Adipose tissue (tissue), 3 donors: ENCODE measurements around the gene SIL1. TPM values are rescaled to one million over a fixed set of nuclear protein-coding genes. Genes with fewer than 3 reads are reported as not detected.
"Not testable (repeated sequence)": the region's sequence is repeated elsewhere in the genome, so short reads cannot be mapped to it uniquely, and the experiment has no call there.

Source experiments
- H3K27ac ChIP-seq: one replicate; pipeline ENCODE4 v1.5.1; 2013; ENCODE audit warnings: low read depth, low read length
- WGBS, 3 donors: extraction: QIAGEN DNeasy Blood & Tissue Kit; methylation state at CpG; one replicate each; pipeline ENCODE4 v1.1.7; 2013; 5-methylcytosine and 5-hydroxymethylcytosine counted together
- polyA plus RNA-seq, 3 donors: library from polyadenylated mRNA; stranded (reverse); fragments of 200-250 nt; gene quantifications; one replicate each; pipeline ENCODE4 v1.2.3, GENCODE V29; 2013
- donor health status: healthy with polysubstance abuse.
- donor health status: Bipolar disorder and iron deficiency.
- donor health status: healthy.

The SIL1 gene
- polyA plus RNA-seq, 3 donors, result 31.5 to 65.9 (median 47.5) TPM

DNA sequence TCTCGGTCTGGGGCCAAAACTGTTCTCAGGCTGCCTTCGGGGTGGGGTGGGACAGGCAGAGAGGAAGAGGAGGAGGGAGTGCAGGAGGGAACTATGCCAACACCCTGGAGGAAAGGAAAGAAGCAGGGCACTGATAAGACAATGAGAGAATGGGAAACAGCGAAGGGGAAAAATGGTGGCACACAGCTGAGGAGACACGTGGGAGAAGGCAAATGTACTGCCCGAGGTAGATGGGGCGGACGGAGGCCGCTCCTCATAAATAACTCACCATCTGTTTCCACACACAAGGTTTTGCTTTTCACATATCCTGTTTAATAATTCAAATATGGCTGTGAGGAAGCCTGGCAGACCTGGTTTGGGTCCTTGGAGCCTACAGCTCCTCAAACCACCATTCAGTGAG, 174.9 kb downstream of the SIL1 start:
- 65 to 98% (median 74%) methylated on average over 8 of the region's 8 CpGs for WGBS, 3 donors
- H3K27ac ChIP-seq, result no peak overlapping the region

DNA sequence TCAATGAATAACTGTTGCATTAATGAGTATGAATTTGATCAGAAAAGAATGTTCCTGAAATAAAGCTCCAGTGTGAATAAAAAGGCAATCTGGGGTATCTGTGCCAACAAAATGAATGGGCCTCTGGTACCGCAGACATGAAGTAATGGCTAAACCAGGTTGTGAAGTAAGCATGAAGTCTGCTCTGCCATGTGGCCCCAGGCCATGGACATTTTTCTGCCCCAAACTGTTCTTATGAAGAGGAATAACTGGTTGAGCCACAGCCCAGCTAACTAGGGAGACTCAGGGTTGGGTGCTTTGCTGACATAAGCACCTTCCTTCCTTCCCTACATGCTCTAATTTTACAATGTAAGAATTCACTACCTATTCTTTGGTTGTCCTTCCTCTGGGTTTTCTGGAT, 175.6 kb downstream of the SIL1 start:
- H3K27ac ChIP-seq, result no peak overlapping the region
- WGBS, 3 donors, result 80 to 95% (median 93%) methylated on average over 1 of the region's 1 CpG

DNA sequence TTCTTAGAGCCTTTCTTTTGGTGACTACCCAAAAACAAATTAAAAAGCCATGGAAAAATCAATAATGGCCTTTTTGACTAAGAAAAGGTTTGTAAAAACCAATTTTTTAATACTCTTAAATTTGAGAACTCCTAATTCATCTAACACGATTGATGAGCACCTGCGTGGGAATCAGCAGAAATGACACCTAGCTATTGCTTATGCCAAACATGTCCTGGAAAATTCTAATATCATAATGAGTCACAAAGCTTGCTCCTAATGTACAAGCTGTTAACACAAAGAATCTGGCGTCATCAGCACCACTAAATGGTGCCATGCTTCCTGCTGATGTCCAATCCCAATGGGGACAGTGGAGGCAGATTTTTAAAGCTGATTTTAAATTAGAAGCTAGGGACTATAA, 176.8 kb downstream of the SIL1 start:
- H3K27ac ChIP-seq, result no peak overlapping the region
- WGBS, 3 donors, result 95 to 99% (median 98%) methylated on average over 3 of the region's 3 CpGs

DNA sequence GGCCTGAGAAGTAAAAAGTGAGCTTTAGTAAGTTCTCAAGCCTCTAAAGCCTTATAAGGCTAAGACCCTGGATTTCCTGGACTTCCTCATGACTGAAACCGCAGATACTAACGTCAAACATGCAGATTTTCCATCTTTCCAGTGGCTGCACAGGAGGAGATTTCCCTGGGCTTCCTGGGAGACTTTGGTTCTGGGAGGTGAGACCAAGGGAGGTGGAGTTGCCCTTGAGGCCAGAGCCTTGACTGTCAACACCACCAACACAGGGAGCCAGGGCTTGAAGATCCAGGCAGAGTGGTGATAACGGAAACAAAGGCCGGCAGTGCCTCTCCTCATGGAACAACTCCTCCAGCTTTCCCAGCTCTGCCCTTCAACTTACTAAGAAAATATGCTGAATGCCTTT, 178.3 kb downstream of the SIL1 start:
- WGBS, 3 donors, result 58 to 93% (median 85%) methylated on average over 4 of the region's 4 CpGs
- H3K27ac ChIP-seq, result no peak overlapping the region

DNA sequence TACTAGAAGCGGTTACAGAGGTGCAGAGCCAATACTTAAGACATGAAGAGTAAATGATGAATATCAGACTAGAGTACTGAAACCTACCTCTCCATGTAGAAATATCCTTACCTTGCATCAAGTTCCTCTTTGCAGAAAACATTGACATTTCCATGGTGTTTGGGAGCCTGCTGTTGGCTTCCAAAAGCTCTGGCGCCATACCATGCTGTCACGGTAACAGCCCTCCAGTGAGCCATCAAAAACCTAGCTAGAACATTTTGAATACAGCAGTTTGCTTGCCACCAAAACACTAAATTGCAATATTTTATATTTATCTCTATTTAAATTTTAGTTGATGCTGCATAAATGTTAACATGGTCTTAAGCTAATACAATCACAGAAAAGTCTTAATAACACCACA, 179.0 kb downstream of the SIL1 start:
- no peak overlapping the region for H3K27ac ChIP-seq
- WGBS, 3 donors, result 94 to 98% (median 98%) methylated on average over 3 of the region's 3 CpGs

DNA sequence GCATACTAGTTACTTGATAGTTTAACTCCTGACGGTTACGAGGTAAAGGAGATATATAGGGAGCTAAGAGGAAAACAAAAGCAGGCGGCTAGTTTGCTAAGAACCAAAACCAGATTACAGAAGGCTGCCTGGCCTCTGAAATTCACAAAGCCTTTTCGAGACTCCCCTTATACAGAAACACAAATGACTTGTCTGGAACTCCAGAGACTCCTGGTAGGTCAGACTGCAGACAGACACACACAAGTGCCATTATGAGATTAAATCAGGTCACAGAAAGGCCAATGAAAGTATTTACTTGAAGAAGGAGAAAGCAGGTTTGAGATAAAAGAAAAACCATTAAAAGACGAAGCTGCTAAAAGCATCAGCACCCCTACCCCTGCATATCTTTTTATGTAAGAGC, 180.5 kb downstream of the SIL1 start:
- 94 to 95% (median 95%) methylated on average over 5 of the region's 5 CpGs for WGBS, 3 donors
- no peak overlapping the region for H3K27ac ChIP-seq

DNA sequence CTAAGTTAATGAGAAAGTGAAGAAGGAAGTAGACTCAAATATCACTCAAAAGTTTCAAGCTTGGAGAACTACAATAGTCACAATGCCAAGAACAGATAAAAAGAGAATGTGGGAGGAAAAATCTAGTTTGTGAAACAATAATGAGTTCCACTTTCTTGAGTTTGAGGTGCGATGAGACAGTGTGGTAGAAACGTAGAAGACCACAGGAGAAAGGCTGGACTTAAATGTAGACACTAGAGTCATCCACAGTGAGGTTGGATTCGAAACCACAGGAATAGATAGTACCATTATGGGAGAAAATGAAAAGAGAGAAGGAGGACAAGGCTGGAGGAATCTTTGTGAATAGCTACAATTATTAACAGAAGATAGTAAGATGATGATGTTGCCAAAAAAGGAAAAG, 182.0 kb downstream of the SIL1 start:
- H3K27ac ChIP-seq, result no peak overlapping the region
- WGBS, 3 donors, result 93 to 99% (median 98%) methylated on average over 3 of the region's 3 CpGs

DNA sequence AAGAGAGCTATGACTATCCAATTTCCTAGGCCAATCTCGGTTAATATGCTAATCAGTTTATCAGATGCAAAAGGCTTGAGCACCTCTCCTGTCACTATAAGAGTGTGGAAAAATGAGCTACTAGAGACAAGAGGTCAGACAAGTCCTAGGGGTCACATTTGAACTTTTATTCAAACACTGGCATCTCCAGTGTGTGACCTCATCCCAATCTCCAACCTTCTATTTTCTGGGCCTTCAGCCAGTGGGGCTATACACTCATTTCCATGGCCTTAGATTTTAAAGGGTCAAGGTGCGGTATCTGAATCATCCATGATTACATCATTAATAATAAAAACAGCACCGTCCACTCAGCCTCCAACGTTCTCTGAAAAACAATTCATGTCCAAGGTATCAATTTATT, 183.4 kb downstream of the SIL1 start:
- 82 to 85% (median 83%) methylated on average over 4 of the region's 4 CpGs for WGBS, 3 donors

DNA sequence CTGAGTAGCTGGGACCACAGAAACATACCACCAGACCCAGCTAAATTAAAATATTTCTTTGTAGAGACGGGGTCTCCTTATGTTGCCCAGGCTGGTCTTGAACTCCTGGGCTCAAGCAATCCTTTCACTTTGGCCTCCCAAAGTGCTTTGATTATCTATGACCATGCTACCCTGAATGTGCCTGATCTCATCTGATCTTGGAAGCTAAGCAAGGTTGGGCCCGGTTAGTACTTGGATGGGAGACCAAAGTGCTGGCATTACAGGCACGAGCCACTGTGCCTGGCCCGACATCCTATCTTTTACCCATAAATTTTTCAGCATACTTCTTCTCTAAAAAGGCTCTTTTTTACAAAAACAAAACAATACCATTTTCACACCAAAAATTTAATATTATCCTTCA, 186.0 kb downstream of the SIL1 start:
- no peak overlapping the region for H3K27ac ChIP-seq
- WGBS, 3 donors, result 95 to 97% (median 97%) methylated on average over 4 of the region's 4 CpGs

More for the DNA sequence above, 183.4 kb downstream of the SIL1 start:
- H3K27ac ChIP-seq, result no peak overlapping the region

DNA sequence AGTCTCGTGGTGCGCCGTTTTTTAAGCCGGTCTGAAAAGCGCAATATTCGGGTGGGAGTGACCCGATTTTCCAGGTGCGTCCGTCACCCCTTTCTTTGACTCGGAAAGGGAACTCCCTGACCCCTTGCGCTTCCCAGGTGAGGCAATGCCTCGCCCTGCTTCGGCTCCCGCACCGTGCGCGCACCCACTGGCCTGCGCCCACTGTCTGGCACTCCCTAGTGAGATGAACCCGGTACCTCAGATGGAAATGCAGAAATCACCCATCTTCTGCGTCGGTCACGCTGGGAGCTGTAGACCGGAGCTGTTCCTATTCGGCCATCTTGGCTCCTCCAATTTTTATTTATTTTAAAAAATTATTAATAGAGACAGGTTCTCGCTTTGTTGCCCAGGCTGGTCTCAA, 187.0 kb downstream of the SIL1 start:
- H3K27ac ChIP-seq, result not testable (repeated sequence)
- 66 to 74% (median 73%) methylated on average over 15 to 16 of the region's 25 CpGs for WGBS, 3 donors

DNA sequence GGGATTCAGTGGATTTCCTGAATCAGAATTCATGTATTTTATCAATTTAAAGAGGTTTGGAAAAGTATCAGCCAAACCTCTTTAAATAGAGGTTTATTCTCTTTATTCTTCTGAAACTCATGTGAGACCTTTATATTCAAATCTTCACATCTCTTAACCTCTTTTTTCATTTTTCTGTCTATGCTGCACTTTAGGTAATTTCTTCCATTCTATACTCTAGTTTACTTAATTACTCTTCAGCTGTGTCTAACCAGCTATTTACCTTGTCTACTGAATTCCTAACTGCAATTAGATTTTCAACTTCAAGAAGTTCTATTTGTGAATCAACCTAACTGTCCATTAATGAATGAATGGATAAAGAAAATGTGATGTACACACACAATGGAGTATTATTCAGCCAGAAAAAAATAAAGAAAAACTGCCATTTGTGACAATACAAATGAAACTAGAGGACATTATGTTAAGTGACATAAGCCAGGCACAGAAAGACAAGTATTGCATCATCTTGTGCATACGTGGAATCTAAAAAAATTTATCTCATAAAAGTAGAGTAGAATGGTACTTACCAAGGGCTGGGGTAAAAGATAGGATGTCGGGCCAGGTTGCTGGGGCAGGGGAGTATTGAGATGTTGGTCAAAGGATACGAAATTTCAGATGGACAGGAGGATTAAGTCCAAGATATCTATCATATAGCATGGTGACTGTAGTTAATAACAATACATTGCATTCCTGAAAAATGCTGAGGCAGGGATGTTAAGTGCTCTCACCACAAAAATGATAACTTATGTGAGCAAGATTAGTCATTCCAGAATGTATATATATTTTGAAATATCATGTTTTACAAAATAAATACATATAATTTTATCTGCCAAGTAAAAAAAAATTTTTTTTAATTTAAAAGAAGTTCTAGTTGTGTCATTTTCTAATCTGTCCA, 193.5 kb downstream of the SIL1 start:
- 84 to 93% (median 85%) methylated on average over 3 of the region's 3 CpGs for WGBS, 3 donors
- H3K27ac ChIP-seq, result no peak overlapping the region

DNA sequence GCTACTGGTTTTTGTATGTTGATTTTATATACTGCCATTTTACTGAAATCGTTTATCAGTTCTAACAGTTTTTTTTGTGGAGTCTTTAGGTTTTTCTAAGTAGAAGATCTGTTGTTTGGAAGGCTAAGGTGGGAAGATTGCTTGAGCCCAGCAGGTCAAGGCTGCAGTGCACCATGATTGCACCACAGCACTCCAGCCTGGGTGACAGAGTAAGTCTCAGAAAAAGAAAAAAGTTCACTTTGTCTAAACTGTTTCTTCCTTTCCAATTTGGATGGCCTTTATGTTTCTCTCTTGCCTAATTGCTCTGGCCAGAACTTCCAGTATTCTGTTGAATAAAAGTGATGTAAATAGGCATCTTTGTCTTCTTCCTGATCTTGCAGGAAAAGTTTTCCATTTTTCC, 198.5 kb downstream of the SIL1 start:
- no peak overlapping the region for H3K27ac ChIP-seq

DNA sequence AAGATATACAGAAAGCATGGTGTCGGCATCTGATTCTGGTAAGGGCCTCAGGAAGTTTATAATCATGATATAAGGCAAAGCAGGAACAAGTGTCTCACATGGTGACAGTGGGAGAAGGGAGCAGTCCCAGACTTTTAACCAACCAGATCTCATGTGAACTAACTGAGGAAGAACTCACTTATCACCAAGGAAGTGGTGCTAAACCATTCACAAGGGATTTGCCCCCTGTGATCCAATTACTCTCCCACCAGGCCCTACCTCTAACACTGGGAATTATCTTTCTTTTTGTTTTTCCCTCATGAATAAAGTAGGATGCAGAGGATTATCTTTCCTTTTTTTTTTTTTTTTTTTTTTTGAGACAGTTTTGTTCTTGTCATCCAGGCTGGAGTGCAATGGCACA, 199.6 kb downstream of the SIL1 start:
- H3K27ac ChIP-seq, result no peak overlapping the region
- WGBS, 3 donors, result 93 to 100% (median 100%) methylated on average over 1 of the region's 1 CpG

More for the DNA sequence above, 198.5 kb downstream of the SIL1 start:
- WGBS, 3 donors, result 95 to 97% (median 96%) methylated on average over 1 of the region's 1 CpG

DNA sequence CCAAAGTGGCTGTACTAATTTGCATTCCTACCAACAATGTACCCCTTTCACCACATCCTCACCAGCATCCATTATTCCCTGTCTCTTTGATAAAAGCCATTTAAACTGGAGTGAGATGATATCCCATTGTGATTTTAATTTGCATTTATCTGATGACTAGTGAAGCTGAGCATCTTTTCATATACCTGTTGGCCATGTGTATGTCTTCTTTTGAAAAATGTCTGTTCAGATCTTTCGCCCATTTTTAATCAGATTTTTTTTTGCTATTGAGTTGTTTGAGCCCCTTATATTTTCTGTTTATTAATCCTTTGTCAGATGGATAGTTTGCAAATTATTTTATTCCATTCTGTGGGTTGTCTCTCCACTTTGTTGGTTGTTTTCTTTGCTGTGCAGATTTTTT, 202.0 kb downstream of the SIL1 start:
- WGBS, 3 donors, result 97 to 100% (median 100%) methylated on average over 1 of the region's 1 CpG
- H3K27ac ChIP-seq, result no peak overlapping the region

DNA sequence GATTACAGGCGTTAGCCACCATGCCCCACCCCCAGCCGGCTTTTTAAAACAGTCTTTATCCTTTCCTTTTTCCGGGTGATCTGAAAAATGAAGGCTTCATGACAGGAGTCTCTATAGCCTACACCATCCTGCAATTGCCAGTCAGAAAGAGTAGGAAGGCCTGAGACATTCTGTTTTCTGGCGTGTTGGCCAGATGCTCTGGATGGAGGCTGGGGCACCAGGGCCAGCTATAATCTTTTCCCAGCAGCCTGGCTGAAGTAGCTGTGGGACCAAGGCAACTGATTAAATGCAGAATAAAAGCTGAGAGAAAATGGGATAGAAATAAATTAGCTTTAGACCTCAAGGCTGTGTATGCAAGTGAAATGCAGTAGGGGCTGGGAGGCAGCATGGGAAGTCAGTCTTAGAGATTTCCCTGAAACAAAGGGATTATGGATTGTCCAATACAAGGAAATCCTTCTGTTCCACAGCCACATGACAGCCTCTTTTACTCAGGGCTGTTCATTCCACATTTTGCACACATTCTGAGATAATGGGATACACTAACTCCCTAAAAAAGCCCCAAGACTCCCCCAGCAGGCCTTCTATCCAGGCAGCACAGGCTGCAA, 207.1 kb downstream of the SIL1 start:
- H3K27ac ChIP-seq, result no peak overlapping the region
- 92 to 98% (median 97%) methylated on average over 4 of the region's 4 CpGs for WGBS, 3 donors

DNA sequence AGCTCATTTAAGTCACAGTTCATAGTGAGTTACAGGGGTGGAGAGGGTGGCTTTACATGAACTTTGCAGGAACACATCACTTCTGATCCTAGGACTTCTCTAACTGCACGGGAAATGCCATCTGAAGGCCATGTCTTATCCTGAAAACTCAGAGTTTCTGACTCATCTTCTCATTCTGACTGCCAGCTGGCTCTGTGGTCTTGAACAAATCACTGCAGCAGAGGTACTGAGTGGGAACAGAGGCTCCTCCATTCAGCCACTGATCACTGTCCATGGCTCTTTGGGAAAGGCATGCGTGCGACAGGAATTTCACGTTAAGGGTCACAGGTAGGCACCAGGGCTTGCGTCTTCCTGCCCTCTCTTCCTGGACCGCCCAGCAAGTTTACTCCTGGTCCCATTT, 208.4 kb downstream of the SIL1 start:
- 95 to 98% (median 98%) methylated on average over 6 of the region's 6 CpGs for WGBS, 3 donors
- H3K27ac ChIP-seq, result no peak overlapping the region

DNA sequence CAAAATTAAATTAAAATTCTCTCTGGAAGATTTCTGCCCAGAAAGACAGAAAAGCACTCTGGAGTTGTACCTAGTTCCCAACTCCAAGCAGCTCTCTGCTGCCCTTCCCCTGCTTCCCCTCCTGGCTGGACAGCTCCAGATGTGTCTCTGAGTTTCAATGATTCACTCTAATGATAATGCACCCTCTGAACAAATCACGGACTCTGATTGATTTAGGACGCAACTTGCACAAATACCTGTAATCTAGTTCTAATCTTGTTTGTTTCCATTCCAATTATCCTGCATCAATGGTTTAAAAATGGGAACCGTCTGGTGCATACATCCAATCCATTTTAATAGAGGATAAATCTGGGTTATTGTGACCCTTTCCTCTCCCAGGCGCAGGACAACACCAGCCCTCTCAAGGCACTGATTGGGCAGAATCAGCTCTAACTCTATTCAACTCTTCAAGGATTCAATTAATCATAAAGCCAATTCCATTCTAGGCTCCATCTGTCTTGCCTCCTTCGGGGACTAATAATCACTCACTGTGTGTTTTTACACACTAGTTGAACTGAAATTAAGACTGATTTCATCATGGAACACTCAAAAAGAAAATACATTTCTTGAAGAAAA, 211.9 kb downstream of the SIL1 start:
- H3K27ac ChIP-seq, result no peak overlapping the region
- 93 to 95% (median 93%) methylated on average over 5 of the region's 5 CpGs for WGBS, 3 donors

DNA sequence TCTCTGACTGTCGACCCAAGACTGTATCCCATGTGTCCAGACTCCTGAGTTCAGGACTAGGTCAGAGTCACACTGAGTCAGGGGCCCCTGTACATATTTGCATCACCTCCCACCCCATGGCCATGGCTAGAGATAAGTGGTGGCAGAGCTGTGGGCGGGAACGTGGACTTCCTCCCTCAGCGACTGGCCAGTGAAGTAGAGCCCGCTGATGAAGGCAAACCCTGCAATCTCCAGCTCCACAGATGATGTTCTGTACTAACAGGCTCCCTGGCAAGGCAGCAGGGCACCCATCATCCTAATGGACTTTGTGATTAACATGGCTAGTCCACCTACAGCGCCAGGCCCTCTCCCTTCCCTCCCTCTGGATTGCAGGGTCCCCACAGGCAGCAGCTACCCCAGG, 212.5 kb downstream of the SIL1 start:
- WGBS, 3 donors, result 76 to 88% (median 78%) methylated on average over 6 of the region's 6 CpGs
- no peak overlapping the region for H3K27ac ChIP-seq

DNA sequence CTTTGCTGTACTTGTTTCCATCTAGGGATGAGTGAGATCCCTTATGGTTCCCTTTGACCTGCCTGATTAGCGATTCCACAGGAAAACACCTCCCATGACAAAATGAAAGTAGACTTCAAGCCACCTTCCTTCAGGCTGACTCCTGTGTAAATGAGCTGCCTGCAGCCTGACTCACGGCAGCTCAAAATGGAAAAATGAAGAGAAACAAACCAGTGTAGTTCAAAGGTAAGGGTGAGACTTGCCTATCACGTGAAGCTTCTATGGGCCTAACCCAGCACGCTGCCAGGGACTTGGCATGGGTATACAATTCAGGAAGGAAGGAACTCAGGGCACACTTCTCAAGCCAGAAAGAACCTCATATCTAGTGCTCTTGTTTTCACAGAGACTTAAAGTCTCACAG, 212.9 kb downstream of the SIL1 start:
- H3K27ac ChIP-seq, result no peak overlapping the region
- 58 to 87% (median 61%) methylated on average over 4 of the region's 4 CpGs for WGBS, 3 donors
